Measurements from ENCODE around the gene PHF12.

Gene PHF12

DNA sequence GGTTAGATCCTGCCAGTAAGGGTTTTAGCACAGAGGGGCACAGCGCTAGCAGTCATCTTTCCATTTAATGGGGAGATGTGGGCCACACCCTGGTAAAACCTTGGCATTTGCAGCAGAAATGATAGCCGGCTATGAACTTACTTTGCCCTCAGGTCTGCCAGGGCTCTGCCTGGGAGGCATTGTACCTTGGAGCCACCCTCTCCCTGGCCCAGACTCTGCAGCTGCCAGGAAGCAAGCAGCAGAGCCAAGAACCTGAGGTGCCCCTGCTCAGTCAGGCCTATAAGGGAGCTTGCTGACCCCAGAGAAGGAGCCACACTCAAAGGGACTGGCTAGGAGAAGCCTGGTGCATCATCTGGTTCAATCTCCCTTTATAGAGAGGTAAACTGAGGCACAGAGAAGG is 23.7 kb upstream of the PHF12 start:
- DNase-seq = no peak

DNA sequence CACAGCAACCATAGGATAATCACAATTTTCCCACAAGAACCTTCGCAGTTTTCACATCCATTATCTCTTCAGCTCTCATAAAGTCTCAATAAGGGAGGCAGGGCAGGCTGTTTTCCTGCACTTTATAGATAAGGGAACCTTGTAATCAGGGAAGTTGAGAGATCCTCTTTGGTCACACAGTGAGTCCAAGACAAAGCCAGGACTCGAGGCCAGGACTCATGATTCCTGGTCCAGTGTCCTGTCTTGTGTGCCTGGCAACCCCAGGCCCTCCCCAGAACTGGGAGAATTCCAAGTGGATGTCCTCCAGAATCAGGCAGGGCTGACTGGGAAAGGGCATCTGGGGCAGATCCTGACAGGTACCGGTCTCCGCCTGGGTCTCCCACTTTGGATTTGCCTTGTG is 23.1 kb upstream of the PHF12 start:
- DNase-seq = no peak

DNA sequence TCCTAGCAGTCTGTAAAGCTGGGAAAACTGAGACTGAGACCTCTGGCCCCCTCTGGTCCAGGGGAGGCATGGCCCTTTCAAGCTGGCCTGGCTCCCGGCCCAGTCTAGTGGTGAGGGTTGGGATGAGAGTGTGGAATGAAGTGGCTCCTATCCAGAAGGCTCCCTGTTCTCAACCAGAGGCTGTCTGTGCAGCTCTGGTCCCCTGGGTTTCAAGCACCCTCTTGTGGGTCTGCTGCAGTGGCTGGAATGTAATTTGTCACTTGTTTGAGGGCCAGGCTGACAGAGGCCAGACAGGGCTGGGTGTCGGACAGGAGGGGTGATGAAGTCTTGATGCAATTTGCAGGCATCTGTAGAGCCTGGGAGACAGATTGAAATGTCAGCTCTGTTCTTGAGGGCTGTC is 22.1 kb upstream of the PHF12 start:
- no peak for DNase-seq

DNA sequence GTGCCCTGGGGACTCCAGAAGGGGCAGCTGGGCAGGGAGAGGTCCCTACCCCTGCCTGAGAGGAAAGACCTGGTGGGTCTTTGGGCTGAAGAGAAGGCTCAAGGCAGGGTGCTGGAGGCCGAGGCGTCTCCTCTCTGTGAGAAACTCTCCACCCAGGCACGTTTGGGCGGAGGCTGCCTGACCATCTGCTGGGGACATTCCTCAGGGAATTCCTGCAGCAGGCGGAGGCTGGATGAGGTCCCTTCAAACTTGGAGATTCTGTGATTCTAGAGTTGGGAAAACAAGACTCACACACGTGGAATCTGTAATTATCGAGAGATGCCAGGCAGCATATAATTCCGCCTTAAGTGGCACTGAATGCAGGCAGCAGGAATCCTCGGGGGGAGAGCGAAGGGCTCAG is 21.1 kb upstream of the PHF12 start:
- peak; percentile 20 for DNase-seq

DNA sequence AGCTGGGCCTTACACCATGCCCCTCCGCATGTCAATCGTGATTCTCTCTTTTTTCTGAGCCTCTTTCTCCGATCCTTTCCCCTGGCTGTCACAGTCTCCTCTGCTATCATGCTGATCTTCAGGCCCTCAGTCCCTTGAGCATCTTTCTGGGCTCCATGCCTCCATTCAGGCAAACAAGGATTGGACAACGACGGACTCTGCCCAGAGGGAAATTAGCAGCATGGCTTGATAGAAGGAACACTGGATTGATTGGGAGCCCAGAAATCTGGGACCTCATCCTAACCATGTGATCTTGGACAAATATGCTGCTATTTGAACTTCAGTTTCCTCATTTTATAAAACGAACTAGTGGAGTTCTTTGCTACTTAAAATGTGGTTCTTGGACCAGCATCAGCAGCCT is 19.6 kb upstream of the PHF12 start:
- DNase-seq = no peak

DNA sequence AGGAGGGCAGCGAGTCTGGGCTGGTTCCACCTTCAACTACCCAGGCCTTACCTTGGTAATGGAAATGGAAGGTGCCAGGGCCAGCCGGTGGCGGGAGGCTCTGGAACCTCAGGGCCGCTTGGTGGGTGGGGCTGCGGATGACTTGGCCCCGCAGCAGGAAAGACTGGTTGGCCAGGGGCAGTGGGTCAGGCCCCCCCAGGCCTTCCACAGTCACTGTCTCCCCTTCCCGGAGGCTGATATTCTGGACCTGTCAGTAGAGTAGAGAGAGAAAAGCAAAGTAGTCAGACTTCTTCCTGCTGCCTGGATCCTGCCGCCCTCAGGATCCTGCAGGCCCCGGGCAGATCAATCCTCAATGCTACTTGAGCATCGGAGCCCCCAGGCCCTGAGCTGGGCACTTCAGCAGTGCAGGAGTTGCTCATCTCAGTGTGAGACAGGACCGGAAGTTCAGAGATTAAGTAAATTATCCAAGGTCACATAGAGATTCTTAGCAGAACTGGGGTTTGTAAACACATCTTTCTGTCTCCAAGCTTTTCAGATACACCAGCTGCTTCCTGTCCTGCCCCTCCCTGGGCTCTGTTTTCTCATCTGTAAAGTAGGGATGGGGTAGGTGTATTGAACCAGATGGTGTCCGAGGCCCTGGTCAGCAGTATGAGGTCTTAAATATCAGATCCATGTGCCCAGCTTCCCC is 18.5 kb upstream of the PHF12 start:
- no peak for DNase-seq

DNA sequence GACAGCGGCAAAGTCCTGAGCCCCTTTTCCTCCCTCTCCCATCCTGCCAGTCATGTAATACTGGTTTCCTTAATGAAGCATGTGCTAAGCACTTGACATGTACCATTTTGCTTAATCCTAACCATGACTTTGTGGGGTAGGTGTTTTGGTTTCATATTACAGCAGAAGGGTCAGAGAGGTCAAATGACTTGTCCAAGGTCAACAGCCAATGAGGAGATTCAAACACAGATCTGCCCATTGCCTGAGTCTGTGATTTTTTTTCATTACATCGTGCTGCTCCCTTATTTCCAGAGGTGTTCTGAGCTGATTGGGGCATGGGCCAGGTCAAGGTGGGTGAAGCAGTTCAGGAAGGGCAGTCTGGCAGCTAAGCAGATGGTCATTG is 17.6 kb upstream of the PHF12 start:
- DNase-seq = no peak

DNA sequence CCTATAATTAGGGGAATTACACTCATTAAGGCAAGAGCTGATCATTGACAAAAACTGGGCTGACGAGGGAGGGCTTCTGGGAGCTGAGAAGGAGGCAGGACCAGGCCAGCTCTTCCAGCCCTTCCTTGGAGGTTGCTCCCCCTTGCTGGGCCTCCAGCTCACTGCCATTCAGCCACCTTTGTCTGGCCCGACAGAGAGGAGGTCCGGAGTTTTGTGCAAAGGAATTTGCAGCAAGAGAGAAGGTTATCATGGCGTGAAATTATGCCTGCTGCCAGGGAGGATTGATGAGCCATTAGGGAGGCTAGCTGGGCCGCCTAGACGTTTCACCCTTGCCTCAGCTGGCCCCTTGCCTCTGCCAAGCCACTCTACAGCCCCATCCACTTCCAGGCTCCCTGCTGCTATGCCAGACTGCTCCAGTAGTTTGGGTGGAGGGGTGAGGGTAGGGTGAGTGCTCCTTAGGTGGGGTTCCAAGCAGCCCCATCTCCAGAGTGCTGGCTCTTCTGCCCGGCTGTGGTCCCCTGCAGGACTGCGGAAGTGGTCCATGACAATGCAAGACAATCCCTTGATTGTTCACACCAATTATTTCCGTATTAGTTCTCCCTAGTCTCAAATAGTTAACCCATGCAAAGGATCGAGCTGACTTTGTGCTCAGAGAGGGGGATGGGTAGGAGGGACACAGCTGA is 17.1 kb upstream of the PHF12 start:
- no peak for DNase-seq

DNA sequence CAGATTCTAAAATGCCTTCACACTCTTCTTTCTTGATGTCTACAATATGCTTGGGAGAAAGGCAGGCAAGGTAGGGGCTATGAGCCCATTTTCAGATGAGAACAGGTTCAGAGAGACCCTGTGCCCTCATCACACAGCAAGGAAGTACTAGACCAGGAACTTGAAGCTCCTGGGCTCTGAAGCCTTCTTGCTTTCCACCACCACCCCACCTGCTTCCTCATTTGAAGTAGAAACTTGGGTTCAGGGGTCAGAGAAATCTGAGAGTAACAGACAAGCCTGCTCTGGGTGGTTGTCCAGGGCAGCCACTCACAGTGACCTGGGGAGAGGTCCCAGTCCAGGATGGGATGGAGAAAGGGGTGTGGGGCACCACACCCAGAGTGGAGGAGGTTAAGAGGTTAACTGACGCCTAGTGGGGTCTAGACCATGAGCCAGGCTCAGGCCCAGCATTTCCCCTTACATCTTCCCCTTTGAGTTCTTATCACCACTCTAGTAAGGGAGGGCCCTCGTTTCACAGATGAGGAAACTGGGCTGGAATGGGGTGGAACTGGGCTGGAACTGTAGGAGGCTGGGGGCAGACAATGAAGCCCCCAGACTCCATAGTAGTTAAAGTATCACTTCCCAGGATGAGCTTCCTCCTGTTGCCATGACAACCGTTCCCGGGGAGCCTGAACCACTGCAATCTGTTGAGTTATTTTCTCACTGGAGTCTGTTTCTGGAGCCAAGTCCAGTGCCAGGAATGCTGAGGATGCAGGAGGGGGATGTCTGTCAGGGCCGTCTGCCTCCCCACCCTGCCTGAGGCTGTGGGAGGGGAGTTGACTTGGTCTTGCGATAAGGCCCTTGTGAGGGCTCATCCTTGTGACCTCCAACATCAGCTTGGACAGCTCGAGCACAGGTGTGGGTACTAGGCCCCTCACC is 16.2 kb upstream of the PHF12 start:
- DNase-seq = no peak

DNA sequence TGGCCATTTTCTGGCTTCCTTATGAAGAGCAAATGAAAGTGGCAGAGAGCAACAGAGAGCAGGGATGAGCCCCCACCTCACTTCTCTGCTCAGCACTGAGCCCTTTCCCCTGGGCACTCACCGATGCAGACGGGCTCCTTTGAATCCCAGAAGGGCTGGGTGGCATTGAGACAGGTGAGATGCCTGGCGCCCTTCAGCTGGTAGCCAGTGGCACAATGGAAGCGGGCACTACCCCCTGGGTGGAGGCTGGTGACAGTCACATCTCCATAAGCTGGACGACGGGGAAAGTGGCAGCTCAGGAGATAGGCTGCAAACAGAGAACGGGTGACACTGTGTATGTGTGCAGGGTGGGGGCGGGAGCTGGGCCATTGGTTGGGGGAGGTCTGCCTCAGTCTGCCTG is 12.5 kb upstream of the PHF12 start:
- DNase-seq = no peak

DNA sequence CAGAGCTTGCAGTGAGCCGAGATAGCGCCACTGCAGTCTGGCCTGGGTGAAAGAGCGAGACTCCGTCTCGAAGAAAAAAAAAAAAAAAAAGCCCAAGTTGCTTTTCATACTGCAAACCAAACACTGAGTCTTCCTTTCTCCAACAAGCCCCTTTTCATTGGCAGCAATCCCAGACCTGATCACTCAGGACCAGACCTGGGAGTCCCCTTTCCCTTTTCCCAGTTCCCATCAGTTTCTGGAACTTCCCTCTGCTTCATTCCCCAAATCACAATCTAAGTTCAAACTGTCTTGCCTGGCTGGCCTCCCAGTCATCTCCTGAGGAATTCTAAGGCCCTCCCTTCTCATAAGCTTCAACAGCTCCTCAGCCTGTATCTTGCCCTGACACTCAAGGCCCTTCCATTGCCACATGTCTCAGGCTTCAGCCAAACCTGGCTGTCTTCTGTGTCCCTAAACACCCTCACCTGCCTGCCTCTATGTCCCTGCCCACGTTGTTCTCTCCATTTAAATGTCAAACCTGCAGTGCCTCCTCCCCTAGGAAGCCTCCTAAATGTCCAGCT is 11.8 kb upstream of the PHF12 start:
- no peak for DNase-seq

DNA sequence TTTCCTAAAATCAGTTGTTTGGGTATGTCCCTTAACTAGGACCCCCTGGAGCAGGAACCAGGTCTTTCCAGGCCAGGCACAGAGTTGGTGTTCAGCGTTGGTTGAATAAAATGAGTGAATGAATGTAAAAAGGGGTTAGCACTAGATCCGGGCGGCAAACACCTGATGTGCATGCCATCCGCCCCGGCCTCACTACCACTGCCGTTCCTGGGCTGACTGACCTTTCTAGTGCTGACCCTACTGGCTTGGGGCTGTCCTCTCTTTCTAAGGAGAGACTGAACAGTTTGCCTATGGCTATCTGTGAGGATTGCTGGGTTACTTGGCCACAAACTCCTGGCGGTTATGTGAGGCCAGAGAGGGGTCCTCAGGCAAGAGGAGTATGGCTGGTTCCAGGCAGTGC is 10.1 kb upstream of the PHF12 start:
- no peak for DNase-seq

DNA sequence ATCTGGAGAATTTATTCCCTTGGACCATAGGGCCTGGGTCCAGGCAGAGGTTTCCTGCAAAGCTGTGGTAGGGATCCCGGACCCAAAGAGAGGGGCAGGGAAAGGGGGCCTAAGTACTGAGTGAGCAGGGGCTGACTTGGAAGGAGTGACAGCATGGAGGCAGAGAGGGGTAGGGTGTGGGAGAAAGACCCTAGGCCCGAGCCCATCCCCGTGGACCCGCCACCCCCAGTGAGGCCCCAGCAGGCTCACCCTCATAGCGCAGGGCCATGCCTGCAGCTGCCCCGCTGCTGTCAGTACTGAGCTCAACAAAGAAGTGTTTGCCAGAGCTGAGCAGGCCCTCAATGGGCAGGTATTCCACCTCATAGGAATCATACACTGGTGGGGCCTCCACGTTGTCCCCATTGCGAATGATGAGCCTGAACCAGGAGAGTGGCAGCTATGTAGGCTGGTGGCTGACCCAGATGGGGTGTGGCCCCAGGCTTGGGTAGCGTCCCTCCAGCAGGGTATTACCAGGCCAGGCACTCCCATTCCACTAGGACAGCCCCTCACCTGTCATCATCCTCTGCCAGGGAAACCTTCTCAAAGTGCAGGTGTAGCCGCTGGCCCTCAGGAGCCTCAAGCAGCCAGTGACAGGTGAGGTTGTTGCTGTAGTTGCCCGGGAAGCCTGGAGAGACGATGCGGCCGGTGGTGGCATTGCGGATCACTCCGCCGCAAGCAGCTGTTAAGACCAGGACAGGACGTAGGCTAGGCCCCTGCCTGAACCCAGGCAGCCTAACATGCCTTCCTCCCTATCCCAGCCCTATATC is 9.1 kb upstream of the PHF12 start:
- DNase-seq = no peak

DNA sequence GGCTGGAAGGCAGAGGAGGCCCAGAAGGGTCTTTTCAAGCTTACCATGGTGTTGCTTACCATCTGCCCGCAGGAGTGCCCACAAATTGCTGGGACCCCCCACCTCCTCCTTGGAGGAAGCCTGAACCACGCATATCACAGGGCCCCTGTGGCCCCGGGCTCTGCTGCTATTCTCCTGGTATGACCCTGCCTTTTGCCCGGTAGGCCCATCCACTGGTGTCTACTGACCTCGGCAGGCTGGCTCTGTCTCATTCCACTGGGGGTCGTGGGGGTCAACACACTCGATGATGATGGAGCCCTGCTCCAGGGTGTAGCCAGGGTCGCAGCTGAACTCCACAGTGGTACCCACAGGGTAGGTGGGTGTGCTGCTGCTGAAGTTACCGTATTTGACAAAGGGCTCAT is 8.2 kb upstream of the PHF12 start:
- no peak for DNase-seq

DNA sequence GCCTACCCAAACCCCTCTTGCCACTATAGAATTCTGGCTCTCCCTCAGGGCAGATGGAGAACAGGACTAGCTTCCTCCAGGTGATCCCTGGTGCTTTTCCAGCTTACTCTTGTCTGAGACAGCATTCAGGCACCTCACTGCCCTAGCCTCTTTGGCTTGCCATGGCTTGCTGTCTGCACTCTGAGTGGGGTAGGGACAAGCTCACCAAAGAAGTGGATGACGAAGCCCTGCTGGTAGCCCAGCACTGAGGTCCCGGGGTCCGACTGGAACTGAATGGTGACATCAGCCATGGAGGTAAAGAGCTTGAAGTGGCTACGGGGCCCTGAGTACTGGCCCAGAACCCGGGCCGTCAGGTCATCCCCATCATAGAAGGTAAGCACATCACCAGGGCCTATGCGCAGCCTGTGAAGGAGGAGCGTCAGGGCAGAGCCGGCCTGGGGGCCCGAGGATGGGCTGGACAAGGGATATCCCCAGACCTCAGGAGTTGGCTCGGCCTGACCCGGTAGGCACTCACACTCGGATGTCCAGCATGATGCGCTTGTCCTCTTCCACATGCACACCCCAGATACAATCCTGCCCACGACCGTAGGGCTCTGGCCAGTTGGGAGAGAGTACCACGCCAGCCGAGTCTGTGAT is 7.6 kb upstream of the PHF12 start:
- no peak for DNase-seq

DNA sequence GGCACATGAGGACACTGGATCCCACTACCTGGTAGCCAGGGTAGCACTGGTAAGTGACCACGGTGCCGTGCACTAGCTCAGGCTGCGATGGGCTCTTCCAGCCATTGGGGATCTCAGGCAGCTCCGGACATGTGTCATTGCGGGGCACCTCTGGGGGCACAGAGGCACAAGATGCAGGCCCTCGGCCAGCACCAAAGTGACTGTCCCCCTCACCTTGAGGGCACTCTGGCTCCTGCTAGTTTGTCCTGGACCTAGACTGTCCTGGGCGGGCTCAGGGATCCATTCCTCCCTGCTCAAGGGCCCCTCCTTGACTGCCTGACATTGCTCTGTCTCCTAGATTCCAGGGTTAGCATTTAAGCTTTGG is 6.7 kb upstream of the PHF12 start:
- no peak for DNase-seq

DNA sequence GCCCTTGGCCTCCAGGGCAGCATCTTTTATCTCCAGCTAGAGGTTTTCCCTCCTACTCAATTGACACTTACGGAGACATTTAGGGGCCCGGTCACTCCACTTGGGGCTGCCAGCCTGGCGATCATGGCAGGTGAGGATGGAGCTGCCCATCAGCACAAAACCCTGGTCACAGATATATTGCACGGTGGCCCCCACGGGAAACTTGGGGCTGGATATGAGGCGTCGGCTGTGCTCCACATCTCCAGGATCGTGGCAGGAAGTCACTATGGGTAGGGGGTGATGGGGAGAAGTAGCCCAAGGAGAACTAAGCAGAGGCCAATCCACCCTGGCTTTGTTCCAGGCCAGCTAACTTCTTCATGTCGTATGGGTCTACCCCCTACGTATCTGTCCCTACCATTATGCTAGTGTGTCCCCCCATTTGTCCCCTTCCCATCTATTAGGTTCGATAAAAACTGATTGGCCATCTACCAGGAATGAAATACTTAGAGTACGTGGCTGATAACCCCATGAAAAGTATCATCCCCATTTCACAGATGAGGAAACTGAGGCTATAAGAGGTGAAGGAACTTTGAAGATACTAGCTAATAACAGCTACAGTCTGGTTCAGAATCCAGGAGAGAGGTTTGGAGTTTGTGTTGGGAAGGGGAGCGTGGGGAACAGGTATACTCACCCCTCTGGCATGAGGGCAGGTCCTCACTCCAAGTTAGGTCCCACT is 6.1 kb upstream of the PHF12 start:
- no peak for DNase-seq

DNA sequence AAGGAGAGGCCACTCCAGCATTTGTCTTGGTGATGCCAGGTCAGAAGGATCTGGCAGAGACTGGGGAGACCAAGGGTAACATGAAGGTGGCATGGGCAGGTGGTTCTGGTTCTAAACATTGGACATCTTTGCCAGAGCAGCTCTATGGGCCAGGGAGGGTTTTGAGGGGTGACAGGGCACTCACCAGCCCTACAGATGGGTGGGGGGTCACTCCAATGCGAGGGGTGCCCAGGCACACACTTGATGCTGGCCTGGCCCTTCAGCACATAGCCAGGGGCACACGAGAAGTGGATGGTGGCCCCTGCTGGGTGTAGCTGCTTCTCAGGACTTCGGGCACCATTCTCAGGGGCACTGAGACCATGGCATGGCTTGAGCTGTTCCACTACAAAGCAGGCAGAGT is 5.5 kb upstream of the PHF12 start:
- no peak for DNase-seq

DNA sequence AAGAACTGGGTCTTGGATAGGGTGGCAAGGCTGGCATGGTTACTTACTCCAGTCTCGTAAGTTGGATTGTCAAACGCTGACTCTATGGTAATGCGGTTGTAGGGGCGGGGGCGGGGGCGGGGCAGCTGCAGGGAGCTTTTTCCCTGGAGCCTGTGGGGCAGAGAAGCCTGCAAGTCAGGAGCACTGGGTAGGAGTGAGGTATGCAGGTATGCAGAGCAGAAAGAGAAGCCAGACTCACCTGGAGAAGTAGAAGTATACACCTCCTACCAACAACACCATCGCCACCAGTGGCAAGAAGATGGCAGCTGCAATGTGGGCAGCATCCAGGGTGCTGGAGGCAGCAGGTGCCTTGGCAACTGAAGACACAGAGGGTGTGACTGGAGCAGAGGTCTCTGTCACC is 4.8 kb upstream of the PHF12 start:
- DNase-seq = no peak

DNA sequence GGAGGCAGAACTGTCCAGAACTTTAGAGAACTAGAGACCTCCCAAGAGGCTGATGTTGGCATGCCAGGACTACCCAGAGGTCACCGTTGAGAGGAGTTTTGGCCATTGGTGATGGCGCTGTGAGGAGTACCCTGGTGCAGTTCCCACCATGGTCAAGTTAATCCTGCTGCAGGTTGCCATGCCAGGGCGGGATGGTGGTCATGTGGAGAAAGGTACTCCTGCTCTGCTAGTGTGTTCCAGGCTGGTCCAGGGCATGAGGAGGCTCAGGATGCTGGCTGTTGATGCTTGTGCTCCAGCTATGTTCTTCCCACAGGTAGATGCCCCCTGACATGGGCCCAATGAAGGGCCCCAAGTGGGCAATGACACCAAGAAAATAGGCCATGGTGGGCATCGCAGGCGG is 4.1 kb upstream of the PHF12 start:
- no peak for DNase-seq

DNA sequence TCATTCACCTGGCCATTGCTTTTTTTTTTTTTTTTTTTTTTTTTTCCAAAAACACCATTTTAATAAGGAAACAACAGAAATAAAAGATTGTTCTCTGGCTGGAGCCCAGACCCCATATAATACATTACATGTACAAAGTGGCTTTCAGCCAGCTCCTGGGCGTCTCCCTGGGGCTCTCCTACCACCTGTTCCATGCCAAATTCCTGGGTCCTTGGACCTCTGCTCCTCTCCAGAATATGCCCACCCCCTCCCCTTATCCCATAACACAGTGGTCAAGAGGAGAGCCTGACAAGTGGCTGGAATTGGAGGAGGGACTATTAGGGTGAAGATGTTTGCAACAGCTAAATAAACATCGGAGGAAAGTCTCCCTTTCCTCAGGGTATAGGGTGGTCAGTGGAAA is 3.6 kb upstream of the PHF12 start:
- DNase-seq = no peak
